ENCODE results near the gene ALG9. TPM values are rescaled to one million over a fixed set of nuclear protein-coding genes. Genes with fewer than 3 reads are reported as not detected.

The ALG9 gene
- total RNA-seq, 1 donor from 2014 or later: 24.9 TPM

- DNase-seq (ENCODE audit: low read depth) (no peak), FAIRE-seq (no peak)
- H3K27me3 Mint-ChIP-seq (ENCODE audit: low read depth, unreplicated experiment): no peaks in the 10 kb centered on the region
- no peaks in the 10 kb centered on the region for H3K4me1 ChIP-seq (ENCODE audit: insufficient read depth, low read length)
- no peak overlapping the region for H3K27ac Mint-ChIP-seq (ENCODE audit: unreplicated experiment)
- H3K36me3 Mint-ChIP-seq (ENCODE audit: low read depth, unreplicated experiment): peaks cover 25% of the 10 kb centered on the region
- no peaks in the 10 kb centered on the region for H3K9me3 ChIP-seq (ENCODE audit: insufficient read depth, low read depth, low read length)
- H2AFZ ChIP-seq (ENCODE audit: low read depth, low read length): no peak overlapping the region
- peaks cover 4% of the 10 kb centered on the region for H4K20me1 ChIP-seq (ENCODE audit: insufficient read depth, low read length)
- no peak overlapping the region for H3K9ac ChIP-seq (ENCODE audit: low read length)
- no peak overlapping the region for H3K4me3 Mint-ChIP-seq (ENCODE audit: unreplicated experiment)
- no peaks in the 10 kb centered on the region for H3K27me3 ChIP-seq (ENCODE audit: insufficient read depth, low read length)
- no peak overlapping the region for H3K4me3 ChIP-seq (ENCODE audit: insufficient read depth, low read depth, low read length)
- H3K9me3 Mint-ChIP-seq (ENCODE audit: unreplicated experiment): no peaks in the 10 kb centered on the region
- H3K36me3 ChIP-seq (ENCODE audit: insufficient read depth, low read length): peaks cover 9% of the 10 kb centered on the region
- TF ChIP-seq EZH2 (IDR thresholded peaks at IDR 0.05; ENCODE audit: insufficient read depth, low read length): no peak
- TF ChIP-seq CTCF (IDR thresholded peaks at IDR 0.05; ENCODE audit: insufficient read depth, low read depth, low read length): no peak
- no peaks in the 10 kb centered on the region for H3K79me2 ChIP-seq (ENCODE audit: insufficient read depth, low read length)
- H3K4me1 Mint-ChIP-seq (ENCODE audit: low read depth, unreplicated experiment): no peaks in the 10 kb centered on the region
- no peak overlapping the region for H3K27ac ChIP-seq (ENCODE audit: low read depth, low read length)
- no peak overlapping the region for H3K4me2 ChIP-seq (ENCODE audit: low read length)
These were observed 63.3 kb downstream of the ALG9 start for GRCh38 chr11:111808063-111808588.

- Mint-ChIP-seq H3K4me3 (ENCODE audit: unreplicated experiment) (no peak overlapping the region), H3K9me3 (ENCODE audit: unreplicated experiment) (no peaks in the 10 kb centered on the region)
- FAIRE-seq: no peak
These were observed 64.3 kb downstream of the ALG9 start for GRCh38 chr11:111807076-111807475.

More at GRCh38 chr11:111807076-111807475, 64.3 kb downstream of the ALG9 start:
- no peak for DNase-seq (ENCODE audit: low read depth)
- H3K4me3 ChIP-seq (ENCODE audit: insufficient read depth, low read depth, low read length): no peak overlapping the region
- H3K27me3 ChIP-seq (ENCODE audit: insufficient read depth, low read length): no peaks in the 10 kb centered on the region
- Mint-ChIP-seq H3K36me3 (ENCODE audit: low read depth, unreplicated experiment) (peaks cover 29% of the 10 kb centered on the region), H3K27ac (ENCODE audit: unreplicated experiment) (no peak overlapping the region), H3K27me3 (ENCODE audit: low read depth, unreplicated experiment) (no peaks in the 10 kb centered on the region), H3K4me1 (ENCODE audit: low read depth, unreplicated experiment) (no peaks in the 10 kb centered on the region)
- H3K36me3 ChIP-seq (ENCODE audit: insufficient read depth, low read length): peaks cover 9% of the 10 kb centered on the region
- no peak overlapping the region for H3K9ac ChIP-seq (ENCODE audit: low read length)
- no peak overlapping the region for H2AFZ ChIP-seq (ENCODE audit: low read depth, low read length)
- no peaks in the 10 kb centered on the region for H3K79me2 ChIP-seq (ENCODE audit: insufficient read depth, low read length)
- no peak for TF ChIP-seq CTCF (IDR thresholded peaks at IDR 0.05; ENCODE audit: insufficient read depth, low read depth, low read length)
- no peak overlapping the region for H3K27ac ChIP-seq (ENCODE audit: low read depth, low read length)
- H3K4me2 ChIP-seq (ENCODE audit: low read length): no peak overlapping the region
- H3K9me3 ChIP-seq (ENCODE audit: insufficient read depth, low read depth, low read length): no peaks in the 10 kb centered on the region
- H3K4me1 ChIP-seq (ENCODE audit: insufficient read depth, low read length): no peaks in the 10 kb centered on the region
- H4K20me1 ChIP-seq (ENCODE audit: insufficient read depth, low read length): peaks cover 4% of the 10 kb centered on the region
